A549 (cell line): ENCODE data around the gene GPR108. TPM values are rescaled to one million over a fixed set of nuclear protein-coding genes. Genes with fewer than 3 reads are reported as not detected.

Experiments
- ATAC-seq, 2 experiments: fragments of 200-7000 bp in 1 of 2; fragments of >200 bp in 1 of 2; cut with Nextera tagmentation in 1 of 2; cut with Tn5 transposase in 1 of 2; 3 replicates each; pipeline versions ENCODE4 v1.8.0 to v1.9.1; 2018 to 2020; ENCODE audit warnings: mild to moderate bottlenecking in 1 of 2, moderate library complexity in 1 of 2
- CTCF ChIA-PET: fragments of 300-600 bp; sonication (Branson Sonifier 250); formaldehyde crosslinking; extraction: SDS; loops from one replicate; lab custom pipeline; 2021; ENCODE audit warnings: antibody characterized with exemption, inconsistent platforms; lab: Yijun Ruan, JAX
- POLR2A ChIA-PET: fragments of 350-600 bp; formaldehyde crosslinking; extraction: SDS; loops from one replicate; lab custom pipeline; 2021; ENCODE audit warnings: antibody characterized with exemption, inconsistent platforms; lab: Yijun Ruan, JAX
- DNase-seq, 2 experiments: peaks; one replicate each; pipeline versions ENCODE4 v3.0.0 to v3.0.0-alpha.2; 2011 to 2016; ENCODE audit warnings: low read depth in 1 of 2, low spot score in 1 of 2
- FAIRE-seq: peaks from 2 replicates; lab custom pipeline; 2011; peaks lifted over from hg19 to GRCh38; lab: Jason Lieb, UNC
- H3K27ac ChIP-seq, 2 experiments: fragments of >200 bp; sonication (Bioruptor Twin); formaldehyde crosslinking; 3 replicates each; pipeline ENCODE4 v1.5.1; 2016 to 2017
- H3K4me1 ChIP-seq: fragments of >200 bp; sonication (Bioruptor Twin); formaldehyde crosslinking; 3 replicates; pipeline ENCODE4 v1.6.1; 2016
- H3K4me2 ChIP-seq: fragments of >200 bp; sonication (Bioruptor Twin); formaldehyde crosslinking; 3 replicates; pipeline ENCODE4 v1.6.1; 2016
- H3K4me3 ChIP-seq: fragments of >200 bp; sonication (Bioruptor Twin); formaldehyde crosslinking; 3 replicates; pipeline ENCODE4 v1.5.1; 2016
- H3K9me3 ChIP-seq: fragments of >200 bp; sonication (Bioruptor Twin); formaldehyde crosslinking; 3 replicates; pipeline ENCODE4 v1.6.1; 2016
- BCL3 ChIP-seq: fragments of >200 bp; sonication (Bioruptor Twin); formaldehyde crosslinking; IDR thresholded peaks from 3 replicates; pipeline ENCODE4 v1.6.1; 2016
- CBX2 ChIP-seq: fragments of 200-600 bp; sonication (generic); IDR thresholded peaks from 2 replicates; pipeline ENCODE4 v1.6.1; 2016; ENCODE audit warnings: low read depth, mild to moderate bottlenecking, borderline replicate concordance
- CBX8 ChIP-seq: fragments of 200-600 bp; sonication (generic); IDR thresholded peaks from 2 replicates; pipeline ENCODE4 v1.6.1; 2016
- CTCF ChIP-seq: fragments of >200 bp; sonication (Bioruptor Twin); formaldehyde crosslinking; IDR thresholded peaks from 3 replicates; pipeline ENCODE4 v1.5.1; 2016
- EHF ChIP-seq: fragments of 250-450 bp; sonication (Bioruptor Pico); IDR thresholded peaks from 2 replicates; pipeline ENCODE4 v1.5.0; 2020; ENCODE audit warnings: mild to moderate bottlenecking
- ELK1 ChIP-seq: fragments of 150-350 bp; IDR thresholded peaks from 2 replicates; pipeline ENCODE4 v1.6.1; 2014; ENCODE audit warnings: low read depth, mild to moderate bottlenecking, low read length
- FOXS1 ChIP-seq: fragments of 250-450 bp; sonication (Bioruptor Pico); IDR thresholded peaks from 2 replicates; pipeline ENCODE4 v1.5.0; 2020; ENCODE audit warnings: mild to moderate bottlenecking, moderate library complexity
- GATA3 ChIP-seq: IDR thresholded peaks from 2 replicates; pipeline ENCODE4 v1.6.1; 2012; ENCODE audit warnings: borderline replicate concordance
- HMGXB4 ChIP-seq: fragments of 250-450 bp; sonication (Bioruptor Pico); IDR thresholded peaks from 2 replicates; pipeline ENCODE4 v1.5.0; 2021; ENCODE audit warnings: mild to moderate bottlenecking, moderate library complexity, borderline replicate concordance
- HOXB13 ChIP-seq: fragments of 250-450 bp; sonication (Bioruptor Pico); IDR thresholded peaks from 2 replicates; pipeline ENCODE4 v1.5.0; 2020; ENCODE audit warnings: low read depth, mild to moderate bottlenecking, moderate library complexity
- HOXB5 ChIP-seq: fragments of 250-450 bp; sonication (Bioruptor Pico); IDR thresholded peaks from 2 replicates; pipeline ENCODE4 v1.5.0; 2020; ENCODE audit warnings: mild to moderate bottlenecking, moderate library complexity
- KDM5A ChIP-seq: fragments of 200-600 bp; sonication (generic); IDR thresholded peaks from 2 replicates; pipeline ENCODE4 v1.6.1; 2016; ENCODE audit warnings: antibody characterized with exemption, mild to moderate bottlenecking
- RARB ChIP-seq: fragments of 250-450 bp; sonication (Bioruptor Pico); IDR thresholded peaks from 2 replicates; pipeline ENCODE4 v1.8.0; 2021; ENCODE audit warnings: mild to moderate bottlenecking, moderate library complexity
- RCOR1 ChIP-seq: fragments of 150-350 bp; IDR thresholded peaks from 2 replicates; pipeline ENCODE4 v1.6.1; 2014; ENCODE audit warnings: antibody characterized with exemption, low read length, low read depth
- RFX5 ChIP-seq: fragments of 450-650 bp; IDR thresholded peaks from 2 replicates; pipeline ENCODE4 v1.7.1; 2014; ENCODE audit warnings: antibody characterized with exemption, mild to moderate bottlenecking, moderate library complexity
- RNF2 ChIP-seq: fragments of 200-600 bp; sonication (generic); IDR thresholded peaks from 2 replicates; pipeline ENCODE4 v1.6.1; 2016; ENCODE audit warnings: low read depth, mild to moderate bottlenecking, antibody characterized with exemption, moderate library complexity, borderline replicate concordance
- TP53 ChIP-seq: fragments of 250-450 bp; sonication (Bioruptor Pico); IDR thresholded peaks from 2 replicates; pipeline ENCODE4 v1.5.0; 2021; ENCODE audit warnings: mild to moderate bottlenecking, moderate library complexity
- ZNF302 ChIP-seq: fragments of 250-450 bp; sonication (Bioruptor Pico); IDR thresholded peaks from 2 replicates; pipeline ENCODE4 v1.9.0; 2021; ENCODE audit warnings: inconsistent platforms, mild to moderate bottlenecking, moderate library complexity
- WGBS: methylation state at CpG from one replicate; pipeline ENCODE4 v1.1.6; 2017; ENCODE audit errors: missing lambda C conversion rate; 5-methylcytosine and 5-hydroxymethylcytosine counted together
- polyA plus RNA-seq, 4 experiments: library from polyadenylated mRNA; depleted of rRNA in 3 of 4; stranded (reverse); fragments of >200 nt; fragmentation: RNase III in 1 of 4; extraction: RNeasy Plus Mini Kit Qiagen cat#74134 plus additional on column Dnase treatment in 1 of 4; gene quantifications; 2 replicates in 3 of 4; 3 replicates in 1 of 4; pipeline ENCODE4 v1.2.3, GENCODE V29; 2011 to 2017

The GPR108 gene
- polyA plus RNA-seq, 2 of the 4 experiments (the other 2 are of a cell fraction), result 36.4 to 50.2 TPM

- H3K9me3 ChIP-seq, result no peaks in the 10 kb centered on the region
- CTCF ChIA-PET, result interaction anchor here (0.5 kb wide), 1 partner anchor 10 kb away, joined by 3 read pairs; no protein-coding TSS in a partner anchor
- POLR2A ChIA-PET, result interaction anchor here (0.7 kb wide), 1 partner anchor 14 kb away, joined by 3 read pairs; no protein-coding TSS in a partner anchor
- DNase-seq, result no peak
- H3K4me1 ChIP-seq, result peaks cover 12% of the 10 kb centered on the region; the same call in 2 of the 3 replicates
- WGBS, result 86% methylated on average over 40 of the region's 50 CpGs
- no peak overlapping the region for H3K4me3 ChIP-seq
- no peak overlapping the region for H3K27ac ChIP-seq
- H3K4me2 ChIP-seq, result no peak overlapping the region
- ATAC-seq, result peak in 1 of 2 experiments; percentile 32; a peak in 3 of 6 replicates
- no peak for TF ChIP-seq RFX5
- TF ChIP-seq CBX2, result no peak
- no peak for TF ChIP-seq ELK1
- no peak for TF ChIP-seq HOXB5
- TF ChIP-seq KDM5A, result no peak
- no peak for TF ChIP-seq BCL3
- no peak for FAIRE-seq
Observed at GRCh38 chr19:6752256-6753177, 15.1 kb upstream of the GPR108 start.

GRCh38 chr19:6751189-6751588 lies 13.8 kb upstream of the GPR108 start:
- peaks cover 19% of the 10 kb centered on the region; the same call in 2 of the 3 replicates for H3K4me1 ChIP-seq
- POLR2A ChIA-PET, result no interaction called here
- TF ChIP-seq CTCF (no peak), EHF (CRISPR knock-in tag) (no peak), RARB (CRISPR knock-in tag) (no peak), GATA3 (no peak), TP53 (CRISPR knock-in tag) (no peak), HMGXB4 (no peak), HOXB13 (CRISPR knock-in tag) (no peak), RNF2 (no peak), ZNF302 (CRISPR knock-in tag) (no peak), RCOR1 (no peak), CBX8 (no peak), FOXS1 (CRISPR knock-in tag) (no peak)
- H3K4me2 ChIP-seq, result no peak overlapping the region
- no peak overlapping the region for H3K4me3 ChIP-seq
- CTCF ChIA-PET, result no interaction called here
- FAIRE-seq (no peak), ATAC-seq (no peak), DNase-seq (no peak)
- H3K9me3 ChIP-seq, result no peaks in the 10 kb centered on the region
- WGBS, result 91% methylated on average over 16 of the region's 16 CpGs
- no peak overlapping the region for H3K27ac ChIP-seq
